ENCODE data around the gene CDK17. TPM values are rescaled to one million over a fixed set of nuclear protein-coding genes. Genes with fewer than 3 reads are reported as not detected.

The CDK17 gene
- total RNA-seq, 1 experiment from 2014 or later = 21.4 TPM

DNA sequence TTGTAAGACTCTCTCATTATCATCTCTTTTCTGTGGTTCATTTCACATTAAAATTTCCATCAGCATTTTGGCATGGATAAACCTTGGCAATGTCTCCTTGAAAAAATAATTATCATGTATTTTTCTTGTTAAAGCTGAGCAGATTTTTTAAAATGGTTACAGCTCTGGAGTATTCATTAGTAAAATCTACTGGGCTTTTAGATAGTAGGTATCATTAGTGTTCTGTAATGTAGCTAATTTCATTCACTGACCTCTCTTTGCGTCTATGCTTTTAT is 36.9 kb upstream of the CDK17 start:
- Histone ChIP-seq H3K9ac (ENCODE audit: low read length) (no peak overlapping the region), H3K27me3 (ENCODE audit: insufficient read depth, low read length) (no peaks in the 10 kb centered on the region), H3K9me3 (ENCODE audit: control insufficient read depth in 1 of 2, insufficient read depth in 1 of 2, low read depth in 1 of 2, low read length in 2 of 2) (no peaks in the 10 kb centered on the region), H3K9me2 (ENCODE audit: insufficient read depth) (no peaks in the 10 kb centered on the region), H4K20me1 (ENCODE audit: insufficient read depth) (no peaks in the 10 kb centered on the region), H3K36me3 (ENCODE audit: control insufficient read depth in 1 of 2, insufficient read depth in 2 of 2, low read length in 2 of 2) (no peaks in the 10 kb centered on the region), H3K27ac (ENCODE audit: low read depth, low read length) (no peak overlapping the region), H3K4me3 (replicated peaks in 1 of 2; ENCODE audit: low read depth in 1 of 2, low read length in 2 of 2) (no peak overlapping the region), H2AFZ (ENCODE audit: low read depth, low read length, poor library complexity, severe bottlenecking) (no peak overlapping the region), H3K4me1 (ENCODE audit: control insufficient read depth in 1 of 2, insufficient read depth in 2 of 2, low read length in 2 of 2) (no peaks in the 10 kb centered on the region), H3K4me2 (ENCODE audit: low read length) (no peak overlapping the region), H3K79me2 (ENCODE audit: insufficient read depth, low read length) (no peaks in the 10 kb centered on the region)
- DNase-seq (ENCODE audit: low read depth, low spot score) (no peak), ATAC-seq (no peak)
- ChIA-PET CTCF (no interaction called here), RAD21 (ENCODE audit: low non-redundant PET in 1 of 2, low total read pairs in 2 of 2, uncharacterized antibody in 2 of 2, unreplicated experiment in 2 of 2) (no interaction called here), POLR2A (no interaction called here)
- intact Hi-C loops (cut with micrococcal nuclease) = no loop called here
- BruUV-seq (replicated peaks) = no TSS peak
- no peak for TF ChIP-seq ELF1 (IDR thresholded peaks at IDR 0.05; ENCODE audit: borderline replicate concordance, low read depth)
- TF ChIP-seq SRF (IDR thresholded peaks at IDR 0.05; ENCODE audit: low read depth) = no peak
- TF ChIP-seq, protein P1, sequence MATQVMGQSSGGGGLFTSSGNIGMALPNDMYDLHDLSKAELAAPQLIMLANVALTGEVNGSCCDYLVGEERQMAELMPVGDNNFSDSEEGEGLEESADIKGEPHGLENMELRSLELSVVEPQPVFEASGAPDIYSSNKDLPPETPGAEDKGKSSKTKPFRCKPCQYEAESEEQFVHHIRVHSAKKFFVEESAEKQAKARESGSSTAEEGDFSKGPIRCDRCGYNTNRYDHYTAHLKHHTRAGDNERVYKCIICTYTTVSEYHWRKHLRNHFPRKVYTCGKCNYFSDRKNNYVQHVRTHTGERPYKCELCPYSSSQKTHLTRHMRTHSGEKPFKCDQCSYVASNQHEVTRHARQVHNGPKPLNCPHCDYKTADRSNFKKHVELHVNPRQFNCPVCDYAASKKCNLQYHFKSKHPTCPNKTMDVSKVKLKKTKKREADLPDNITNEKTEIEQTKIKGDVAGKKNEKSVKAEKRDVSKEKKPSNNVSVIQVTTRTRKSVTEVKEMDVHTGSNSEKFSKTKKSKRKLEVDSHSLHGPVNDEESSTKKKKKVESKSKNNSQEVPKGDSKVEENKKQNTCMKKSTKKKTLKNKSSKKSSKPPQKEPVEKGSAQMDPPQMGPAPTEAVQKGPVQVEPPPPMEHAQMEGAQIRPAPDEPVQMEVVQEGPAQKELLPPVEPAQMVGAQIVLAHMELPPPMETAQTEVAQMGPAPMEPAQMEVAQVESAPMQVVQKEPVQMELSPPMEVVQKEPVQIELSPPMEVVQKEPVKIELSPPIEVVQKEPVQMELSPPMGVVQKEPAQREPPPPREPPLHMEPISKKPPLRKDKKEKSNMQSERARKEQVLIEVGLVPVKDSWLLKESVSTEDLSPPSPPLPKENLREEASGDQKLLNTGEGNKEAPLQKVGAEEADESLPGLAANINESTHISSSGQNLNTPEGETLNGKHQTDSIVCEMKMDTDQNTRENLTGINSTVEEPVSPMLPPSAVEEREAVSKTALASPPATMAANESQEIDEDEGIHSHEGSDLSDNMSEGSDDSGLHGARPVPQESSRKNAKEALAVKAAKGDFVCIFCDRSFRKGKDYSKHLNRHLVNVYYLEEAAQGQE (IDR thresholded peaks at IDR 0.05; ENCODE audit: low read depth) = no peak
- TF ChIP-seq RAD21 (IDR thresholded peaks at IDR 0.05; ENCODE audit: low read depth) = no peak
- TF ChIP-seq JUND (IDR thresholded peaks at IDR 0.05) = no peak
- TF ChIP-seq EGR1 (IDR thresholded peaks at IDR 0.05; ENCODE audit: low read depth) = no peak
- TF ChIP-seq, protein P2, sequence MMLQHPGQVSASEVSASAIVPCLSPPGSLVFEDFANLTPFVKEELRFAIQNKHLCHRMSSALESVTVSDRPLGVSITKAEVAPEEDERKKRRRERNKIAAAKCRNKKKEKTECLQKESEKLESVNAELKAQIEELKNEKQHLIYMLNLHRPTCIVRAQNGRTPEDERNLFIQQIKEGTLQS (IDR thresholded peaks at IDR 0.05) = no peak

All from HCT116 (cell line).